ENCODE measurements around the gene AMER3.
"Not testable (repeated sequence)": the region's sequence is repeated elsewhere in the genome, so short reads cannot be mapped to it uniquely, and the experiment has no call there.

Gene AMER3, protein sequence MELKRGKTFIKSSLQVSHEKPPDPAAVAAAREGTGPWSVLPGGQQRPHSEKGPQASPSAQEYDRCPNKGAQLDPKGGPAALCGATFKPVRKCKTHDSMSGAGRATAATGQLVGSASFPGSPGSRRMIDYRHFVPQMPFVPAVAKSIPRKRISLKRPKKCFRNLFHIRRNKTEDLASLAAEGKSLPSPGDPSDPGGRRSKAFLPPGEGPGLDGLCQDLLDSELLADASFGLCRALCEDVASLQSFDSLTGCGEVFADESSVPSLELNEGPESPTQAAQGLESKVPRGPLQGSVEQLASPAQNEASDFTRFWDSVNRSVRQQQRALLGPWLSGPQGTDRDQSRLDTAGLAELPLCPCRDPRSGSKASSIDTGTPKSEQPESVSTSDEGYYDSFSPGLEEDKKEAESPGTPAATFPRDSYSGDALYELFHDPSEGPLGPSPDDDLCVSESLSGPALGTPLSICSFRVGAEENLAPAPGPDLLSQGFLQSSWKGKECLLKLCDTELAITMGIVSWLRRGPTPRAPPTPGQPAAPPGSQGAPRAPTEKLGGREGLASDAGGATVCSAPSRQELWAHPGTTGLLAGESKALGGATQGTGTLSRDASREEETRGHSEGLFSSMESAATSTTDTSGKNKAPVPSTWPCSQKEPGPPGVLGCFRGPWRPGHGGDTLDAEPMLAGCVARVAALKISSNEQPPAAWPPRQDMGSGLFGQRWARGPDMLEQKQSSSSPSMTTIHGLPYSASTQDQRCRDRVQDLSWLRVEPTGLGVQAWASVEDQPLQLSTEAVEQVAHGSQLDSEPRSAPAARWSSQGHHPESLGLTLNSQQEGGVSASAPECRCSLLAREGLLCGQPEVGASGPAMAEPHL

DNA sequence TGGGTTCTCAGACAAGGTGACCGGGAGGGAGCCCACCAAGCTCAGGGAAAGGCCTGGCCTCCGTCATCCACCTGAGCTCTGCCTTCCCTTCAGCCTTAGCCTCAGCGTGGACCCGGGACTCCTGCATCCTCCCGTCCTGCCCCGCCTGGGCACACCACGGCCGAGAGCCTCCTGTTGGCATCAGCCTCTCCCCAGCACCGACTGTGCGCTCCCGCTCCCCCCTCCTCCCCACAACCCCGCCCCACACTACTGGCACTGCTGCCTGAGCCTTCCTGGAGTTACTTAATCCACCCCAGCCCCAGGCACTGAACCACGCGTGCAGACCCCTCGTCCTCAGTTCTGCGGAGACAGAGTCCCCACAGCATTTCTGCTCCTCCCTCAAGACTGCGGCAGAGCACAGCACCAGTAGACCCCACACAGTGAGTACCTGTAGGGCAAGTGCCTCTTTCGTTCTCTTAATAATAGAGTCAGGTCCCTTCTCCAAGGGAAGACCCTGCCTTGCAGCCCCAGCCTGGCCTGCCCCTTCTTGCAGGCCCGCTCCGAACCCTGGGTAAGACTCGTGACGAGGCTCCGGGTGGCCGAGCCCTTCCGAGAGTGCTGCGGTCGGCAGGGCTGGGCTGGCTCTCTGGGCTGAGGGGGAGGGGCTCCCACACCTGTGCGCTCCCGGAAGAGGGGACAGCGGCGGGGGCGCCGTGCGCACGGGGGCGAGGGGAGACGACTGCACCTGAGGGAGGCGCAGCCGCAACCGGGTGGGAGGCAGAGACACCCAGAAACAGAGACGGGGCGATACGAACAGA is at the start of gene AMER3:
Gene AMER3, plus strand, starts transcription at position 285 of the 797 bp plus-strand sequence. CDS start 6,533 bp downstream, outside the sequence.
- DNase-seq (no peak), ATAC-seq (no peak)

DNA sequence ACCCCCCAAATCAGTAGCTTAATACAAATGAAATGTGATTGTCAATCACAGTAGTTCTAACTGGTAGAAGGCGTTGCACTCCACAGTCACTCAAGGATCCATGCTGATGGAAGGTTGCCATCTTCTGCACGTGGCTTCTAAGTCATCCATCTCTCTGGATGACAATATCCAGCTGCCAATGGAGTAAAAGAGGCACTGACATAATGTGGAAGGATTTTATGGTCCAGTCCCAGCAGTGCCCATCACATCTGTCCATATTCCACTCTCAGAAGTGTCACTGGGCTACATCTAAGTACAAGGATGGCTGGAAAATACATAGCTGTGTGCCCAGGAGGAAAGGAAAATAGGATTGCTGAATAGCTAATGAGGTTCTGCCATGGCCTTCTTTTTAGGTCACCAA is 40.5 kb upstream of the AMER3 start:
- DNase-seq, ATAC-seq: not testable (repeated sequence)

DNA sequence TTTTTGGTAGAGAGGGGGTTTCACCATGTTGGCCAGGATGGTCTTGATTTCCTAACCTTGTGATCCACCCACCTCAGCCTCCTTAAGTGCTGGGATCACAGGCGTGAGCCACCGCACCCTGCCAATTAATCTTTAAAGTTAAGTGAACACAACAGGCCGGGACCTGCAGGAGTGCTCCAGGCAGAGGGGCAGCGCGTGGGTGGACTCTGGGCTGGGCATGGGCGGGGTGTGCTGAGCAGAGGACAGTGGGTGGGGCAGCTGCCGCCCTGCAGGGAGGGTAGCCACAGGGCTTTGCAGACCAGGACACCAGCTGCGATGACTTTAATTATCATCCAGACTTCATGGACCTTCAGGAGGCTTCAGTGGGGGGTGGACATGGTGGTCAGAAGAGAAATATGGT is 35.3 kb upstream of the AMER3 start:
- ATAC-seq (no peak), DNase-seq (no peak)

DNA sequence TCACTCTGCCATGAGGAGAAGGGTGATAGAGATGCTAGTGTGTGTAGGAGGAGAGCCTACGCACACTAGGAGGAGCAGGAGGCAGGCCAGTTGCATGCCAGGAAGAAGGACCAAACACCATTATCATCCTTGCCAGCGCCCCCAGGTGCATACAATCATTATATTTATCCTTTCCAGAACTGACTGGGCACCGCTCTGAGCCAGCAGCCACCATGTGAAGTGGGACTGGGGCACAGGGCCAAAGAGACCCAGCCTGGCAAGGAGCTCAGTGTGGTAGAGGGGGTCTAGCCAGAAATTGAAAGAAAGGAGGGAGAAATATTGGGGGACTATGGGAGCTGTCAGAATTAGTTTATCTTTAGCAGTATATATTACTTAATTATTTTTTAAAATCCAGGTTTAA is 34.8 kb upstream of the AMER3 start:
- ATAC-seq (no peak), DNase-seq (no peak)

DNA sequence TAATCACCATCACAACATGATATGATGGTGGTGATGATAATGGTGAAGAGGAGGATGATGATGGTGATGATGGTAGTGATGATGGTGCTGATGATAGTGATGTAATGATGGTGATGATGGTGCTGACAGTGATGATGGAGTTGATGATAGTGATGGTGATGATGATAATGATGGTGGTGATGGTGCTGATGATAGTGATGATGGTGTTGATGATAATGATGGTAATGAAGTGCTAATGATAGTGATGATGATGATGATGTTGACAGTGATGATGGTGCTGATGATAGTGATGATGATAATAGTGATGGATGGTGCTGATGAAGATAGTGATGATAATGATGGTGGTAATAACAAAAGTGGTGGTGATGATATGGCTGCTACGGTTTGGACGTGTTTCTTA is 30.9 kb upstream of the AMER3 start:
- DNase-seq (no peak), ATAC-seq (no peak)

DNA sequence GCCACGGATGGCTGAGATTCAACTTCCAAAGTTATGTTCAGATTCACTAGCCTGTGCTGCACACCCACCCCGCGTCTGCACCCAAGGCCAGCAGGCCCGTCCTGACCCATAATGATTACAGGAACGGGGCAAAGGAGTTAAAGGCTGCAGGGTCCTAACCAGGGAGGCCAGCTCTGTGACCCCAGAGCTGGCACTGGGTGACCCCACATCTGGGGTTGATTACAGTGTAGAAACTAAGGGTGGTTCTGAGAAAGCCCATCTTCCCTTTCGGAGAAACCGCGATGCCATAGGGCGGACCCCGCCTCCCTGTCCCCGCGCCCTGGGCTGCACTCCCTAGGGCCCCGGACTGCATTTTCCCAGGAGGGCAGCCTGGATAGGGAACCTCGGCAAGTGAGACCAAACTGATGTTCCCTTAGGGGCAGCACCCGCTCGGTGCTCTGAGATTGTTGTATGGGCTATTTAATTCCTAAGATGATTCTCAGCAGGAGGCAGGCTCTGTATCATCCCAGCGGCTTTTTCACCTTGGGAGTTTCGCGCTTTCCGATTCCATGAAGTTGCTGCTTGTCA is 28.6 kb upstream of the AMER3 start:
- ATAC-seq (no peak), DNase-seq (peak; percentile 6)

DNA sequence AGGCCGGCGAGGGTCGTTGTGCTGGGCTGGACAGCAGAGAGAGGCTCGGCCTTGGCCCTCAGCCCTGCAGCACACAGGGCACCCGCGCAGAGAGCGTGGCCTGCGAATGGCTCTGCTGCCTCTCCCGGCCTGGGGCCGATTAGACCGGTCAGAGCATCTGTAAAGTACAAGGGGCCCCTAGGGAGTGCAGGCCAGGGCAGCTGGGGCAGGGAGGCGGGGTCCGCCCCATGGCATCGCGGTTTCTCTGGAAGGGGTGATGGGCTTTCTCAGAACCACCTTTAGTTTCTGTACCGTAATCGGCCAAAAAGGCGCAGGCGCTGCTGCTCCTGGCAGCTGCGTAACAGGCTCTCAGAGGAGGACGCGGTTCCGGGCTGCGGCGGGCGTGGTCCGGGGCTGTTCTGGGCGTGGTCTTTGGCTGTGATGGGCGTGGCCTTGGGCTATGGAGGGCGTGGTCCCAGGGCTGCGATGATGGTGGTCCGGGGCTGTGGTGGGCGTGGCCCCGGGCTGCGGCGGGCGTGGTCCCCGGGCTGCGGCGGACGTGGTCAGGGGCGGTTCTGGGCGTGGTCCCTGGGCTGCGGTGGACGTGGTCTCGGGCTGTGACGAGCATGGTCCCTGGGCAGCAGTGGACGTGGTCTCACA is 27.9 kb upstream of the AMER3 start:
- DNase-seq = peak; percentile 91

DNA sequence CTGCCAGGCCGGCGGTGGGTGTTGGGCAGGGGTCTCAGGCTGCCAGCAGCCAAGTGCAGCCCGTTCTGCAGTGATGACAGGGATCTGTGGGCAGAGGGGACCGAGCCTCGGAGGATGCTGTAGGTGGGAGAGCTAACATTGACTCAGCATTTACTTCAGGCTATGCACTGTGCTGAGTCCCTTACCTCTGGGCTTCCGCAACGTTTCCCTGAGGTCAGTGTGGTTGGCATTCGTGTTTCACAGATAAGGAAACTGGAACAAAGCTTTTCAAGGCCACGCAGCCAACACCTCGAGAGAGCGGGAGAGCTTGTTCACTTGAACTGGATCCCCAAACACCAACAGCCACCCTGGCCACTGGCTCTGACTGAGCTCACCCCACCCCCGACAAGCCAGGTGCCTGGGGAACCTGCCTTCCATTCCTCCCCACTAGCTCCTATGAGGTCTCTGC is 27.3 kb upstream of the AMER3 start:
- ATAC-seq (peak; percentile 45), DNase-seq (peak; percentile 30)

More for the DNA sequence above, 27.9 kb upstream of the AMER3 start:
- peak; percentile 91 for ATAC-seq

DNA sequence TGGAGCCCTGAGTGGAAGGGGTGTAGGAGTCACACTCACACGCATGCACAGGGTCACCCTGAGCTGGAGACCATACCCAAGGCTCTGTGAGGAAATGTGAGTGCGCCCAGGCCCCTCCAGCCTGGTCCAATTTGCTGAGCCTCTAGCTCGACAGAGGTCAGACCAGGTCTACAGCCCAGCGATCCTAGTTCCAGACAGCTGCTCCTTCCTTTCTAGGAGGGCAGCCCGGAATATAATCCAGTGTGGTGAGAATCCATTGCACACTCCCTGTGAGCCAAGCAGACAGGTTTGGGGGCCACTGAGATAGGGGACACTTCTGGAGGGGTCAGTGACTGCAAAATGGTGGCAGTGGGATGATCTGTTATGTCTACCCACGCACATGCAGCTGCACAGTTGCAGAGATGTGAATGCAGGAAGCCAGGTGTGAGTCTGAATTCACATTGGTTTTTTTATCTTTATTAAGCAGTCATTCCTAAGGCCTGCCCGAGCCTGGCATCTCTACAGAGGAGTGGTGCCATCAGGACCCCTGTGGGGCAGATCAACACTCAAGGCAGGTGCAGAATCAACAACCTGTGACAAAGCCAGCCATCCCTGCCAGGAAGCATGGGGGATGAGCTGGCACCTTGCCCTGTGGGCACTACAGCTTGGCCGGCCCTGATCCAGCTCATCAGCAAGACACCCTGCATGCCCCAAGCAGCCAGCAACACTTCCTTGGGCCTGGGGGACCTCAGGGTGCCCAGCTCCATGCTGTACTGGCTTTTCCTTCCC is 26.6 kb upstream of the AMER3 start, which contains the start of gene GPR148:
Gene GPR148, plus strand, starts transcription at position 522 of the 768 bp plus-strand sequence. Its CDS starts 82 bp downstream, at position 604.
- no peak for DNase-seq

DNA sequence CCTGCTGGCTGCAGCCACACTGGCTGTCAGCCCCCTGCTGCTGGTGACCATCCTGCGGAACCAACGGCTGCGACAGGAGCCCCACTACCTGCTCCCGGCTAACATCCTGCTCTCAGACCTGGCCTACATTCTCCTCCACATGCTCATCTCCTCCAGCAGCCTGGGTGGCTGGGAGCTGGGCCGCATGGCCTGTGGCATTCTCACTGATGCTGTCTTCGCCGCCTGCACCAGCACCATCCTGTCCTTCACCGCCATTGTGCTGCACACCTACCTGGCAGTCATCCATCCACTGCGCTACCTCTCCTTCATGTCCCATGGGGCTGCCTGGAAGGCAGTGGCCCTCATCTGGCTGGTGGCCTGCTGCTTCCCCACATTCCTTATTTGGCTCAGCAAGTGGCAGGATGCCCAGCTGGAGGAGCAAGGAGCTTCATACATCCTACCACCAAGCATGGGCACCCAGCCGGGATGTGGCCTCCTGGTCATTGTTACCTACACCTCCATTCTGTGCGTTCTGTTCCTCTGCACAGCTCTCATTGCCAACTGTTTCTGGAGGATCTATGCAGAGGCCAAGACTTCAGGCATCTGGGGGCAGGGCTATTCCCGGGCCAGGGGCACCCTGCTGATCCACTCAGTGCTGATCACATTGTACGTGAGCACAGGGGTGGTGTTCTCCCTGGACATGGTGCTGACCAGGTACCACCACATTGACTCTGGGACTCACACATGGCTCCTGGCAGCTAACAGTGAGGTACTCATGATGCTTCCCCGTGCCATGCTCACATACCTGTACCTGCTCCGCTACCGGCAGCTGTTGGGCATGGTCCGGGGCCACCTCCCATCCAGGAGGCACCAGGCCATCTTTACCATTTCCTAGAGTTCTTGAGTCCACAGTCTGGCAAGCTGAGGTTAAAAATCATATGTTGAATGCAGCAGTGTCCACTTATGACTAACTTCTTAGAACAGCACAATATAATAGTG is 25.7 kb upstream of the AMER3 start:
- DNase-seq (no peak), ATAC-seq (no peak)

More for the DNA sequence above, 26.6 kb upstream of the AMER3 start, which contains the start of gene GPR148:
- no peak for ATAC-seq

DNA sequence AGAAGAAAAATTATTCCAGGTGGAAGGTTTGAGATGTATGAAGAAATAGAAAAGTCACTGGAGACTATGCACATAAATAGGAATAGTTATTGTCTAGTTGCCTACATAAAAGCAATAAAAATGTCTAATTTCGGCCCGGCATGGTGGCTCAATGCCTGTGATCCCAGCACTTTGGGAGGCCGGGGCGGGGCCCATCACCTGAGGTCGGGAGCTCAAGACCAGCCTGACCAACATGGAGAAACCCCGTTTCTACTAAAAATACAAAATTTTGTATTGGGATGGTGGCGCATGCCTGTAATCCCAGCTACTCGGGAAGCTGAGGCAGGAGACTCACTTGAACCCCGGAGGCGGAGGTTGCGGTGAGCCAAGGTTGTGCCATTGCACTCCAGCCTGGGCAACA is 23.1 kb upstream of the AMER3 start:
- DNase-seq = not testable (repeated sequence)

DNA sequence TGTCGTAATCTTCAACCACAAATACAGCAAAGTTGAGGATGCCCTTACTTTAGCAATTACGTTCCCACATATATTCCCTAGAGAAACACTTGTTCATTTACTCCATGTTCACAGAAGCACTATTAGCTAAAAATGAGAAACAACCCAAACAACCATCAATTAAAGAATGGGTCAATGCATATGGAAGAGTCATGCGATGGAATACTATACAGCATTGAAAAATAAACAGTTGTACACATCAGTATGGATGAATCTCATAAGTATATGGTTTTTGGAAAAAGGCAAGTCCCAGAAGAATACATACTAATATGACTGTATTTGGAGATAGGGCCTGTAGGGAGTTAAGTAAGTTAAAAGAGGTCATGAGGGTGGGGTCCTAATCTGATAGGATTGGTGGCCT is 20.1 kb upstream of the AMER3 start:
- ATAC-seq (no peak), DNase-seq (no peak)

More for the DNA sequence above, 23.1 kb upstream of the AMER3 start:
- ATAC-seq = not testable (repeated sequence)

DNA sequence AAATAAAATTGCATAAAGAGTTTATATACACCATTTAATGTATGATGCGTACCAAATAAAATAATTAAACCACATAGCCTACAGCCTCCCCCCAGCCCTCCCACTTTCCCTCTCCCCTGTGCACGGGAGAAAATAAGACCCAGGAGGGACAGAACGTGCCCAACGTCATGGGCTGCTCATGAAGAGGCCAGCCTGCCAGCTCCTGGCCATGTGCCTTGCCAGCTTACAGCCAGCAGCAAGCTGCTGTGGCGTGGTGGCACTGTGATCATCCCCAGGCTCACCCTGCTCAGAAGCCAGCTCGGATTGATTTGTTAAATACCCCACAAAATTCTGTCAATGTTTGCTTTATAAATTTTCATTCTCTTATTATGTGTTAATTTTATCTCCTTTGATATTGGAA is 18.9 kb upstream of the AMER3 start:
- no peak for DNase-seq
- ATAC-seq = no peak

DNA sequence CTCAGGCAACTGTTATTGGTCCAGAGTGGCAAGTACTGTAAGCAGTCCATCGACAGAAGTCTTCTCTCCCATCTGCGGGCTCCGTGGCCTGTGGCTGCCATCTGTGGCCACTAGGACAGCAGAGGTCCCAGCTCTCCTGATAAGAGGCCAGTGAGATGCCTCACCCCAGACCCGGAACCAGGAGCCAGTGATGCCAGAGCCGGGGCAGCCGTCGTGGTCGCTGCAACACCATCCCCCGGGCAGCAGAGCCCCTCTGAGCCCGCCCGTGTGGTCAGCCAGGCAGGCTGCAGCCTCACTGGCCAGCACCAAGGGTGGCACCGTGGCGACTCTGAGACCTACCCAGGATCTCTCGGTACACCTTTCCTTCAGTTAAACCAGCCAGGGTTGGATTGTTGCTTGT is 17.7 kb upstream of the AMER3 start:
- ATAC-seq (no peak), DNase-seq (no peak)

DNA sequence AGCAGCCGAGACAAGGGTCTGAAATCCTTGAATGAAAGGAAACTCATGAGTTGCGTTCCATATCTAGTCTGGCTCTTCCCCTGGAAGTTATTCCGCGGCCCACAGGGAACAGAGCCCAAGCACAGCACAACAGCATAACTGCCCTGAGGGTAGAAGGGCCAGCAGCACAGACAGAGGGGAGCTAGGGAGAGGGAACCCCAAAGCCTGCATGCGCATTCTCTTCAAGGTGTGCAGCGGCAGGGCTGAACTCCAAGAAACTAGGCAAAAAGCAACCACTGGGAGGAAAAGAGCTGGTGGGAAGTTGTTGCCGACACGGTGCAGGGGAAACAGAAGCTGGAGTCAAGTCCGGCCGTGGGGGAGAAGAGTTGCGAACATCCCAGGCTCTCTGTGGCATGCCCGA is 14.7 kb upstream of the AMER3 start:
- ATAC-seq = no peak
- DNase-seq = no peak

DNA sequence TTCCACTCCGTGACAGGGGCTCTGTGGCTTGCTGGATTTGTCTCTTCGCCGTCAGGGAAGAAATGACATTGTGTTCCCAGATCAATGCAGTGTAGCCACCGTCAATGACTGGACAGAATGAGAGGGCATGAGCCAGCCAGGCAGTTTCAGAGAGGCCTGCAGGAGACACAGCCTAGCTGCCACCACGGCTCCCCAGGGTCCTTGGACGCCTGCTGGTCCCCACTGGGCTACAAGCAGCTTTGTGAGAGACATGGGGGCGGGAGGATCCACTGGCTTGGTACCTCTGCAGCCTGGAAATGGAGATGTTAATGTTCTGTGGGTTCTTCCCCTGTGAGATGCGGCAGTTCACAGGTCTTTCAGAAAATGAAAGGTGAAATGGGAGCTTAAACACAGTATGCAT is 12.1 kb upstream of the AMER3 start:
- ATAC-seq = no peak
- no peak for DNase-seq

DNA sequence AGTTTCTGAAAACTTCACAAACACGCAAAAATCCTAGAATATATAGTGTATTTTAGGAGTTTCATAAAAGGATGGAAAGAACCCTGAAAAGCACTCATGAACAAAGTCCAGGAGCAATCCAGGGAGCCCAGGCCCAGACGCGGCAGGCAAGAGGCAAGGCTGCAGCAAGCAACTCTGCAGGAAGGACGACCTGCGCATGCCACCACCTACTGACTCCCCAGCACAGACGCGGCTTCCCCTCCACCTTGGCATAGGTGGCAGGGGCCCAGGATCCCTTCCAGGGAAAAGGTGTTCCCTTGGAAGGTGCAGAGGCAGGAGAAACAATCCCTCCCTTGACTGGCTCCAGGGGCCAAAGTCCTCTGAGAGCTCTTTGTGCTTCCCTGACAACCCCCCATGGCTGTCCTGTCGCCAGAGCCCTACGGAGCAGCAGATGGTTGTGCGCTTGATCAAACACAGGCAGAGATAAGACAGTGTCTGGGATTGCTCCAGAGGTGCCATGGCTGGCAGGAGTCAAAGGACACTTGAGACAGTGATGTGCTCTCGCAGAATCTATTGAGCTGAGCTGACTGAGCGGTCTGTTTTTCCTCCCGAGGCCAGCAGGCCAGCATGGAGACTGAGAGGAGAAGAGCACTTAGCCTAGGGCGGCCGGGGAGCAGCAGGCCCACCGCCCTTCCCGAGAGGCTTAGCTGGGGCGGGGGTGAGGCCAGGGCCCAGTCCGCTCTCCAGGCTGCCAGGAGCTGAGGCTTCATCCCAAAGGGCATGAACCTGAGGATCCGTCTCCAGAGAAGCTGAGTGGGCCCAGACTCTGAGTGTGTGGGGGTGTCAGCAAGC is 10.8 kb upstream of the AMER3 start:
- ATAC-seq = no peak
- DNase-seq = no peak

DNA sequence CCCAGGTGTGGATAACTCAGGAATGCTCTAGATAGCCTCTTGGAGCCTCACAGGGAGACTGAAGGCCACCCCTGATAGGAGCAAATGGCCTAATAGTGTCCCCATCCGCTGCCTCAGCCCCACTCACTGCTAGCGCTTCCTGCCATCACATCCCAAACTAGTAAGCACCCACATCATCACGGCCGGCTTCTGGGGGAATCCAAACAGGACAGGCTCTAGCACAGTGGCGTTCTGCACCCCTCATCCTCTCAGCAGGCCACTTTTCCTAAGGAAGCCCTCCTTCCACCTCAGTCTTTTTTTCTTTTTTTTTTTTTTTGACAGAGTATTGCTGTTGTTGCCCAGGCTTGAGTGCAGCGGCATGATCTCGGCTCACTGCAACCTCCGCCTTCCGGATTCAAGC is 6.3 kb upstream of the AMER3 start:
- no peak for ATAC-seq
- no peak for DNase-seq

All from stimulated activated naive CD8-positive, alpha-beta T cell treated with anti-CD3 and anti-CD28 coated beads, Interleukin-15, Interleukin-2, amounts not matched to agents 100 U/mL and 50 U/mL, for 24 hours (primary cell).